H1 (cell line): ENCODE measurements around the gene SV2C. TPM values are rescaled to one million over a fixed set of nuclear protein-coding genes. Genes with fewer than 3 reads are reported as not detected.
A peak's percentile ranks its signal among the peaks of the same experiment; 100 is the strongest.

ENCODE experiments used
- CTCF ChIA-PET: fragments of 300-600 bp; sonication (Branson Sonifier 250); formaldehyde crosslinking; loops from one replicate; lab custom pipeline; 2021; ENCODE audit not compliant: partially characterized antibody; lab: Charles Lee
- POLR2A ChIA-PET: fragments of 300-600 bp; sonication (Branson Sonifier 250); formaldehyde crosslinking; loops from one replicate; lab custom pipeline; 2021; ENCODE audit warnings: inconsistent platforms; ENCODE audit not compliant: partially characterized antibody; lab: Charles Lee
- DNase-seq, 2 experiments: peaks; one replicate each; pipeline versions ENCODE4 v3.0.0 to v3.0.0-alpha.2; 2010 to 2022; ENCODE audit warnings: low spot score in 2 of 2, low read depth in 1 of 2, mixed read lengths in 1 of 2
- FAIRE-seq: peaks from 2 replicates; lab custom pipeline; 2011; peaks lifted over from hg19 to GRCh38; lab: Jason Lieb, UNC
- H2AFZ ChIP-seq: 2 replicates; pipeline ENCODE4 v1.8.1; 2012; ENCODE audit warnings: low read length, inconsistent platforms
- H2AK5ac ChIP-seq: 2 replicates; pipeline ENCODE4 v1.6.1; 2013; ENCODE audit warnings: low read depth, low read length
- H2BK120ac ChIP-seq: replicated peaks from 2 replicates; pipeline ENCODE3; 2013; ENCODE audit warnings: low read depth, low read length, inconsistent platforms
- H2BK12ac ChIP-seq: 2 replicates; pipeline ENCODE4 v1.6.1; 2013; ENCODE audit warnings: low read depth, low read length
- H2BK15ac ChIP-seq: 2 replicates; pipeline ENCODE4 v1.6.1; 2013; ENCODE audit warnings: low read length
- H2BK20ac ChIP-seq: 2 replicates; pipeline ENCODE4 v1.6.1; 2013; ENCODE audit warnings: low read length
- H2BK5ac ChIP-seq: 2 replicates; pipeline ENCODE4 v1.6.1; 2013; ENCODE audit warnings: low read depth, low read length
- H3K14ac ChIP-seq: 2 replicates; pipeline ENCODE4 v1.6.1; 2013; ENCODE audit warnings: inconsistent platforms; ENCODE audit not compliant: insufficient read length
- H3K18ac ChIP-seq: 2 replicates; pipeline ENCODE4 v1.6.1; 2013; ENCODE audit warnings: low read length; ENCODE audit errors: extremely low read depth
- H3K23ac ChIP-seq: 2 replicates; pipeline ENCODE4 v1.6.1; 2013; ENCODE audit warnings: inconsistent platforms; ENCODE audit not compliant: insufficient read length
- H3K23me2 ChIP-seq: 2 replicates; pipeline ENCODE4 v1.6.1; 2013; ENCODE audit warnings: low read depth, low read length
- H3K27ac ChIP-seq: 2 replicates; pipeline ENCODE4 v1.6.1; 2011; ENCODE audit warnings: low read depth, low read length, inconsistent platforms
- H3K27me3 ChIP-seq, 4 experiments: replicated peaks in 1 of 4; 1 replicate in 1 of 4; 2 replicates in 3 of 4; pipeline versions ENCODE4 v1.6.1 to v1.8.1; 2011 to 2013; ENCODE audit warnings: low read length in 3 of 4, mild to moderate bottlenecking in 3 of 4, inconsistent platforms in 2 of 4, mixed read lengths in 2 of 4, moderate library complexity in 1 of 4; ENCODE audit not compliant: control insufficient read depth in 3 of 4, insufficient read depth in 3 of 4; ENCODE audit errors: extremely low read depth in 1 of 4
- H3K36me3 ChIP-seq, 4 experiments: 2 replicates each; pipeline versions ENCODE4 v1.6.1 to v1.8.1; 2011 to 2013; ENCODE audit warnings: mild to moderate bottlenecking in 4 of 4, low read length in 3 of 4, moderate library complexity in 2 of 4, control low read depth in 1 of 4, inconsistent platforms in 1 of 4; ENCODE audit not compliant: insufficient read depth in 4 of 4, control insufficient read depth in 2 of 4
- H3K4ac ChIP-seq: replicated peaks from 2 replicates; pipeline ENCODE3; 2013; ENCODE audit warnings: low read length, low read depth, mixed read lengths, inconsistent platforms; ENCODE audit not compliant: insufficient read length
- H3K4me1 ChIP-seq, 4 experiments: replicated peaks in 1 of 4; 1 replicate in 1 of 4; 2 replicates in 3 of 4; pipeline versions ENCODE4 v1.6.1 to v1.8.1; 2011 to 2013; ENCODE audit warnings: low read length in 3 of 4, inconsistent platforms in 2 of 4, mixed read lengths in 1 of 4; ENCODE audit not compliant: insufficient read depth in 4 of 4, control insufficient read depth in 3 of 4
- H3K4me2 ChIP-seq, 2 experiments: 2 replicates each; pipeline versions ENCODE4 v1.6.1 to v1.8.1; 2011 to 2013; ENCODE audit warnings: low read depth in 2 of 2, low read length in 2 of 2, control low read depth in 1 of 2, inconsistent platforms in 1 of 2, mild to moderate bottlenecking in 1 of 2; ENCODE audit not compliant: insufficient read depth in 1 of 2
- H3K4me3 ChIP-seq, 4 experiments: fragments of 200-600, 300-600 bp in 1 of 4; sonication (generic), shearing (Covaris generic), sonication (Bioruptor Twin) in 1 of 4; 2 replicates each; pipeline versions ENCODE4 v1.5.1 to v1.8.1; 2011 to 2016; ENCODE audit warnings: low read length in 4 of 4, low read depth in 3 of 4, control low read depth in 2 of 4, inconsistent platforms in 2 of 4, mild to moderate bottlenecking in 2 of 4, mixed read lengths in 1 of 4, moderate library complexity in 1 of 4; ENCODE audit not compliant: insufficient read depth in 2 of 4; ENCODE audit errors: extremely low read depth in 1 of 4
- H3K56ac ChIP-seq: replicated peaks from 2 replicates; pipeline ENCODE3; 2013; ENCODE audit warnings: low read depth, mild to moderate bottlenecking, mixed read lengths, low read length, inconsistent platforms; ENCODE audit not compliant: insufficient read length
- H3K79me1 ChIP-seq: 2 replicates; pipeline ENCODE4 v1.6.1; 2013; ENCODE audit warnings: low read depth, low read length, control low read depth
- H3K79me2 ChIP-seq, 2 experiments: 2 replicates each; pipeline versions ENCODE4 v1.6.1 to v1.8.1; 2012 to 2013; ENCODE audit warnings: low read length in 2 of 2, mild to moderate bottlenecking in 2 of 2, inconsistent platforms in 1 of 2; ENCODE audit not compliant: insufficient read depth in 2 of 2, control insufficient read depth in 1 of 2
- H3K9ac ChIP-seq, 4 experiments: replicated peaks in 1 of 4; 1 replicate in 1 of 4; 2 replicates in 3 of 4; pipeline versions ENCODE4 v1.6.1 to v1.8.1; 2011 to 2013; ENCODE audit warnings: low read depth in 3 of 4, low read length in 3 of 4, control low read depth in 2 of 4, mild to moderate bottlenecking in 2 of 4, moderate library complexity in 2 of 4, inconsistent platforms in 1 of 4; ENCODE audit errors: extremely low read depth in 1 of 4
- H3K9me3 ChIP-seq, 2 experiments: 2 replicates each; pipeline versions ENCODE4 v1.6.1 to v1.8.1; 2012 to 2013; ENCODE audit warnings: mild to moderate bottlenecking in 2 of 2, moderate library complexity in 2 of 2, control low read depth in 1 of 2, inconsistent platforms in 1 of 2, low read depth in 1 of 2, low read length in 1 of 2, mixed read lengths in 1 of 2; ENCODE audit not compliant: insufficient read depth in 2 of 2
- H4K20me1 ChIP-seq, 2 experiments: replicated peaks in 1 of 2; 2 replicates each; pipeline versions ENCODE3 to v1.8.1; 2011 to 2013; ENCODE audit warnings: inconsistent platforms in 2 of 2, low read length in 2 of 2, mild to moderate bottlenecking in 1 of 2; ENCODE audit not compliant: insufficient read depth in 2 of 2, control insufficient read depth in 1 of 2
- H4K5ac ChIP-seq: 2 replicates; pipeline ENCODE4 v1.6.1; 2013; ENCODE audit warnings: low read length, low read depth, mixed read lengths, inconsistent platforms; ENCODE audit not compliant: insufficient read length
- H4K8ac ChIP-seq: 2 replicates; pipeline ENCODE4 v1.8.0; 2013; ENCODE audit warnings: mild to moderate bottlenecking, moderate library complexity, low read length, inconsistent platforms; ENCODE audit not compliant: insufficient read depth; ENCODE audit errors: extremely low read depth
- H4K91ac ChIP-seq: replicated peaks from 2 replicates; pipeline ENCODE3; 2013; ENCODE audit warnings: low read length, mixed read lengths, inconsistent platforms; ENCODE audit not compliant: insufficient read length
- ASH2L ChIP-seq: fragments of 200-600, 300-600 bp; sonication (generic); IDR thresholded peaks from one replicate; pipeline ENCODE4 v1.7.1; 2017; ENCODE audit warnings: low read length
- CEBPB ChIP-seq: IDR thresholded peaks from 2 replicates; pipeline ENCODE4 v1.6.1; 2012; ENCODE audit warnings: low read depth, low read length
- EP300 ChIP-seq, 2 experiments: IDR thresholded peaks; 1 replicate in 1 of 2; 2 replicates in 1 of 2; pipeline ENCODE4 v1.6.1; 2011 to 2012; ENCODE audit warnings: low read depth in 2 of 2, low read length in 2 of 2, mild to moderate bottlenecking in 2 of 2, borderline replicate concordance in 1 of 2, inconsistent platforms in 1 of 2, moderate library complexity in 1 of 2
- HDAC2 ChIP-seq, 2 experiments: fragments of 300-600 bp in 1 of 2; sonication (generic) in 1 of 2; IDR thresholded peaks; 2 replicates each; pipeline ENCODE4 v1.6.1; 2011 to 2012; ENCODE audit warnings: low read depth in 2 of 2, low read length in 2 of 2, mild to moderate bottlenecking in 2 of 2, moderate library complexity in 2 of 2, borderline replicate concordance in 1 of 2, inconsistent platforms in 1 of 2
- RAD21 ChIP-seq, 2 experiments: IDR thresholded peaks in 1 of 2; conservative IDR thresholded peaks in 1 of 2; 2 replicates each; pipeline ENCODE4 v1.6.1; 2011; ENCODE audit warnings: low read depth in 2 of 2, low read length in 2 of 2, improper control_type of control experiment in 1 of 2, inconsistent platforms in 1 of 2, mild to moderate bottlenecking in 1 of 2, moderate library complexity in 1 of 2
- SP2 ChIP-seq: IDR thresholded peaks from 2 replicates; pipeline ENCODE4 v1.6.1; 2012; ENCODE audit warnings: mild to moderate bottlenecking, low read length, inconsistent platforms
- SRF ChIP-seq: IDR thresholded peaks from 2 replicates; pipeline ENCODE4 v1.6.1; 2011; ENCODE audit warnings: mild to moderate bottlenecking, low read depth, low read length, moderate library complexity
- TAF7 ChIP-seq: optimal IDR thresholded peaks from 2 replicates; pipeline ENCODE3; 2011; ENCODE audit warnings: low read depth, mild to moderate bottlenecking, inconsistent platforms, low read length, moderate library complexity, borderline replicate concordance
- TBP ChIP-seq: IDR thresholded peaks from 2 replicates; pipeline ENCODE4 v1.6.1; 2011; ENCODE audit warnings: low read depth, low read length, improper control_type of control experiment
- WGBS, 2 experiments: shearing (Covaris generic) in 1 of 2; methylation state at CpG; one replicate each; pipeline versions ENCODE4 v1.1.6 to v1.1.7; 2013 to 2015; ENCODE audit warnings: low lambda C conversion rate in 2 of 2, mixed read lengths in 2 of 2, inconsistent platforms in 1 of 2, low coverage in 1 of 2, missing lambda C conversion rate in 1 of 2; ENCODE audit not compliant: insufficient replicate concordance in 2 of 2, insufficient coverage in 1 of 2, insufficient read length in 1 of 2; ENCODE audit errors: extremely low coverage in 1 of 2, missing lambda C conversion rate in 1 of 2; 5-methylcytosine and 5-hydroxymethylcytosine counted together
- polyA plus RNA-seq, 7 experiments: library from polyadenylated mRNA; depleted of rRNA in 3 of 7; stranded (reverse) in 5 of 7; unstranded in 2 of 7; fragments of >200 nt in 5 of 7; fragments of 200-250 nt in 2 of 7; gene quantifications; 1 replicate in 5 of 7; 2 replicates in 1 of 7; 4 replicates in 1 of 7; pipeline versions ENCODE4 v1.2.1 to v1.2.3, GENCODE V29; 2011 to 2013; ENCODE audit warnings: missing spikeins in 2 of 7, mixed read lengths in 2 of 7
- total RNA-seq: library from RNA; stranded (reverse); fragmentation: NEBNext Ultra II Directional; extraction: Animal tissue kit (Norgen Biotek cat#: 25700); gene quantifications from 2 replicates; pipeline ENCODE4 v1.2.1, GENCODE V29; 2021

Gene SV2C
- total and polyA plus RNA-seq, 2 of the 8 experiments (the other 6 are each of a cell fraction or from before 2014, with no cell fraction given), result 0.08 to 0.24 TPM

GRCh38 chr5:76114179-76114851 is 31.1 kb downstream of the SV2C start:
- DNase-seq (no peak), FAIRE-seq (peak; percentile 82)
- CTCF ChIA-PET, result interaction anchor here (1.0 to 1.9 kb wide), 3 partner anchors 9 to 61 kb away, joined by 3 to 7 read pairs (median 4); no protein-coding TSS in a partner anchor
- Histone ChIP-seq H3K18ac (no peak overlapping the region), H3K23me2 (no peaks in the 10 kb centered on the region), H3K36me3 (no peaks in the 10 kb centered on the region), H4K20me1 (no peaks in the 10 kb centered on the region), H2BK20ac (no peak overlapping the region), H4K5ac (no peak overlapping the region), H3K79me1 (no peaks in the 10 kb centered on the region), H3K9me3 (no peaks in the 10 kb centered on the region), H2BK15ac (no peak overlapping the region), H3K27ac (no peak overlapping the region), H3K4ac (no peak overlapping the region), H3K9ac (no peak overlapping the region), H2BK5ac (no peak overlapping the region), H3K79me2 (no peaks in the 10 kb centered on the region), H4K8ac (no peak overlapping the region), H3K14ac (no peak overlapping the region), H3K4me2 (peak overlapping the region in 1 of 2 experiments; percentile 29; a peak in 1 of 4 replicates), H3K4me1 (peaks cover 0 to 8% (median 6%) of the 10 kb centered on the region in 4 experiments; a peak in 3 of 7 replicates), H3K23ac (no peak overlapping the region), H2AFZ (peak overlapping the region; percentile 74; the same call in 1 of the 2 replicates), H2AK5ac (no peak overlapping the region), H3K4me3 (no peak overlapping the region), H2BK12ac (no peak overlapping the region; the same call in 1 of the 2 replicates), H3K56ac (no peak overlapping the region), H4K91ac (no peak overlapping the region), H3K27me3 (peaks cover 0 to 1% (median 0%) of the 10 kb centered on the region in 4 experiments; a peak in 2 of 7 replicates), H2BK120ac (no peak overlapping the region)
- 80% methylated on average over 5 of the region's 5 CpGs; no CpG with 5 or more reads in 1 of the 2 experiments for WGBS, 2 experiments
- TF ChIP-seq SRF, result no peak
- no peak for TF ChIP-seq TBP
- no peak for TF ChIP-seq HDAC2 (IDR thresholded peaks at IDR 0.05; ENCODE audit: borderline replicate concordance in 1 of 2, low read depth in 2 of 2, low read length in 2 of 2)
- TF ChIP-seq TAF7, result no peak
- no peak for TF ChIP-seq SP2
- TF ChIP-seq ASH2L, result no peak
- TF ChIP-seq CEBPB, result no peak
- no peak for TF ChIP-seq EP300 (IDR thresholded peaks at IDR 0.05; ENCODE audit: borderline replicate concordance in 1 of 2, low read depth in 2 of 2, low read length in 2 of 2)
- TF ChIP-seq RAD21 (IDR thresholded peaks at IDR 0.05 in 1 of 2, conservative IDR thresholded peaks at IDR 0.05 in 1 of 2; ENCODE audit: low read depth in 2 of 2, low read length in 2 of 2), result no peak
- POLR2A ChIA-PET, result interaction anchor here (1.0 kb wide), 1 partner anchor 11 kb away, joined by 4 read pairs; no protein-coding TSS in a partner anchor
